A549 (cell line): ENCODE data around the gene TMEM238. TPM values are rescaled to one million over a fixed set of nuclear protein-coding genes. Genes with fewer than 3 reads are reported as not detected.

Experiments
- ATAC-seq, 2 experiments: fragments of 200-7000 bp in 1 of 2; fragments of >200 bp in 1 of 2; cut with Nextera tagmentation in 1 of 2; cut with Tn5 transposase in 1 of 2; 3 replicates each; pipeline versions ENCODE4 v1.8.0 to v1.9.1; 2018 to 2020; ENCODE audit warnings: mild to moderate bottlenecking in 1 of 2, moderate library complexity in 1 of 2
- CTCF ChIA-PET: fragments of 300-600 bp; sonication (Branson Sonifier 250); formaldehyde crosslinking; extraction: SDS; loops from one replicate; lab custom pipeline; 2021; ENCODE audit warnings: antibody characterized with exemption, inconsistent platforms; lab: Yijun Ruan, JAX
- POLR2A ChIA-PET: fragments of 350-600 bp; formaldehyde crosslinking; extraction: SDS; loops from one replicate; lab custom pipeline; 2021; ENCODE audit warnings: antibody characterized with exemption, inconsistent platforms; lab: Yijun Ruan, JAX
- DNase-seq, 2 experiments: peaks; one replicate each; pipeline versions ENCODE4 v3.0.0 to v3.0.0-alpha.2; 2011 to 2016; ENCODE audit warnings: low read depth in 1 of 2, low spot score in 1 of 2
- FAIRE-seq: peaks from 2 replicates; lab custom pipeline; 2011; peaks lifted over from hg19 to GRCh38; lab: Jason Lieb, UNC
- H3K27ac ChIP-seq, 2 experiments: fragments of >200 bp; sonication (Bioruptor Twin); formaldehyde crosslinking; 3 replicates each; pipeline ENCODE4 v1.5.1; 2016 to 2017
- H3K4me1 ChIP-seq: fragments of >200 bp; sonication (Bioruptor Twin); formaldehyde crosslinking; 3 replicates; pipeline ENCODE4 v1.6.1; 2016
- H3K4me2 ChIP-seq: fragments of >200 bp; sonication (Bioruptor Twin); formaldehyde crosslinking; 3 replicates; pipeline ENCODE4 v1.6.1; 2016
- H3K4me3 ChIP-seq: fragments of >200 bp; sonication (Bioruptor Twin); formaldehyde crosslinking; 3 replicates; pipeline ENCODE4 v1.5.1; 2016
- H3K9me3 ChIP-seq: fragments of >200 bp; sonication (Bioruptor Twin); formaldehyde crosslinking; 3 replicates; pipeline ENCODE4 v1.6.1; 2016
- CEBPB ChIP-seq, 2 experiments: fragments of >200 bp in 1 of 2; sonication (Bioruptor Twin) in 1 of 2; formaldehyde crosslinking in 1 of 2; IDR thresholded peaks; 2 replicates each; pipeline ENCODE4 v1.6.1; 2012 to 2016
- CHD4 ChIP-seq: fragments of 200-600 bp; sonication (generic); IDR thresholded peaks from 2 replicates; pipeline ENCODE4 v1.6.1; 2016; ENCODE audit warnings: antibody characterized with exemption, mild to moderate bottlenecking, borderline replicate concordance
- FOSB ChIP-seq: fragments of 250-450 bp; sonication (Bioruptor Pico); IDR thresholded peaks from 2 replicates; pipeline ENCODE4 v1.5.0; 2020; ENCODE audit warnings: mild to moderate bottlenecking, moderate library complexity
- HOXB13 ChIP-seq: fragments of 250-450 bp; sonication (Bioruptor Pico); IDR thresholded peaks from 2 replicates; pipeline ENCODE4 v1.5.0; 2020; ENCODE audit warnings: low read depth, mild to moderate bottlenecking, moderate library complexity
- KDM5A ChIP-seq: fragments of 200-600 bp; sonication (generic); IDR thresholded peaks from 2 replicates; pipeline ENCODE4 v1.6.1; 2016; ENCODE audit warnings: antibody characterized with exemption, mild to moderate bottlenecking
- MAZ ChIP-seq: fragments of 150-350 bp; IDR thresholded peaks from 2 replicates; pipeline ENCODE4 v1.6.1; 2014; ENCODE audit warnings: antibody characterized with exemption, low read depth, low read length, borderline replicate concordance
- NFE2L2 ChIP-seq: fragments of 150-350 bp; conservative IDR thresholded peaks from 2 replicates; pipeline ENCODE4 v1.6.1; 2014; ENCODE audit warnings: low read length
- NR3C1 ChIP-seq: fragments of >200 bp; sonication (Bioruptor Twin); formaldehyde crosslinking; IDR thresholded peaks from 3 replicates; pipeline ENCODE4 v1.6.1; 2017
- POLR2A ChIP-seq: IDR thresholded peaks from 2 replicates; pipeline ENCODE4 v1.6.1; 2012; ENCODE audit warnings: mild to moderate bottlenecking, low read length
- RARB ChIP-seq: fragments of 250-450 bp; sonication (Bioruptor Pico); IDR thresholded peaks from 2 replicates; pipeline ENCODE4 v1.8.0; 2021; ENCODE audit warnings: mild to moderate bottlenecking, moderate library complexity
- RCOR1 ChIP-seq: fragments of 150-350 bp; IDR thresholded peaks from 2 replicates; pipeline ENCODE4 v1.6.1; 2014; ENCODE audit warnings: antibody characterized with exemption, low read length, low read depth
- SREBF2 ChIP-seq: fragments of 450-650 bp; IDR thresholded peaks from 2 replicates; pipeline ENCODE4 v1.6.1; 2014; ENCODE audit warnings: mild to moderate bottlenecking, moderate library complexity
- TFCP2L1 ChIP-seq: fragments of 250-450 bp; sonication (Bioruptor Pico); IDR thresholded peaks from 2 replicates; pipeline ENCODE4 v1.5.0; 2021; ENCODE audit warnings: mild to moderate bottlenecking
- TP53 ChIP-seq: fragments of 250-450 bp; sonication (Bioruptor Pico); IDR thresholded peaks from 2 replicates; pipeline ENCODE4 v1.5.0; 2021; ENCODE audit warnings: mild to moderate bottlenecking, moderate library complexity
- ZFP36 ChIP-seq: fragments of 450-650 bp; IDR thresholded peaks from 2 replicates; pipeline ENCODE4 v1.6.1; 2014; ENCODE audit warnings: borderline replicate concordance; ENCODE audit not compliant: partially characterized antibody
- ZNF302 ChIP-seq: fragments of 250-450 bp; sonication (Bioruptor Pico); IDR thresholded peaks from 2 replicates; pipeline ENCODE4 v1.9.0; 2021; ENCODE audit warnings: inconsistent platforms, mild to moderate bottlenecking, moderate library complexity
- ZSCAN20 ChIP-seq: fragments of 250-450 bp; sonication (Bioruptor Pico); IDR thresholded peaks from 2 replicates; pipeline ENCODE4 v1.8.0; 2022; ENCODE audit warnings: mild to moderate bottlenecking, moderate library complexity
- WGBS: methylation state at CpG from one replicate; pipeline ENCODE4 v1.1.6; 2017; ENCODE audit errors: missing lambda C conversion rate; 5-methylcytosine and 5-hydroxymethylcytosine counted together
- polyA plus RNA-seq, 4 experiments: library from polyadenylated mRNA; depleted of rRNA in 3 of 4; stranded (reverse); fragments of >200 nt; fragmentation: RNase III in 1 of 4; extraction: RNeasy Plus Mini Kit Qiagen cat#74134 plus additional on column Dnase treatment in 1 of 4; gene quantifications; 2 replicates in 3 of 4; 3 replicates in 1 of 4; pipeline ENCODE4 v1.2.3, GENCODE V29; 2011 to 2017
- TF ChIP-seq, protein P1 (sequence below): fragments of >200 bp; sonication (Bioruptor Twin); formaldehyde crosslinking; IDR thresholded peaks from 3 replicates; pipeline ENCODE4 v1.6.1; 2016
- TF ChIP-seq, protein P2 (sequence below): fragments of >200 bp; sonication (Bioruptor Twin); formaldehyde crosslinking; IDR thresholded peaks from 3 replicates; pipeline ENCODE4 v1.5.1; 2016
- TF ChIP-seq, protein P3 (sequence below): IDR thresholded peaks from 2 replicates; pipeline ENCODE4 v1.6.1; 2012
- TF ChIP-seq, protein P4 (sequence below): fragments of 200-600 bp; sonication (generic); IDR thresholded peaks from 2 replicates; pipeline ENCODE4 v1.6.1; 2016; ENCODE audit warnings: antibody characterized with exemption, mild to moderate bottlenecking, moderate library complexity
- TF ChIP-seq, protein P5 (sequence below): fragments of 250-450 bp; sonication (Bioruptor Pico); IDR thresholded peaks from 2 replicates; pipeline ENCODE4 v1.5.0; 2021; ENCODE audit warnings: mild to moderate bottlenecking, moderate library complexity, borderline replicate concordance

TMEM238 gene
- polyA plus RNA-seq, 2 of the 4 experiments (the other 2 are of a cell fraction), result 0.70 to 2.5 TPM

DNA sequence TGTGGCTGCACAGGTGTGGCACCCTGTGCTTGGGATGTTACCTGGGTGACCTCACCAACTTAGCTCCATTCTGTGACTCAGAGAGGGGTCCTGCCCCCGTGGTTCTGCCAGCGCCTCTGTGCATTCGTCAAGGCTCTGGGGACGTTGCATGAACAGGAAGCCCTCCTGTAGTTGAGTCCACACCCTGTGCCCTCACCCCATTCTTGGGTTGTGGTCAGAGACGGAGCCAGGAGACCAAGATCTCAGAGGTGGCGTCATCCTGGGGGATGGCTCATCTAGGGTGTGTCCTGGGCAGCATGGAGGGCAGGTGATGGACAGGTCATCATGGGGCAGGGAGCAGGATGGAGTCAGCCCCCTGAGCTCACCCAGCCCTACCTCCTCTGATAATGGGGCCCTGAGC, 32.1 kb downstream of the TMEM238 start:
- Histone ChIP-seq H3K4me3 (no peak overlapping the region), H3K4me1 (peaks cover 12% of the 10 kb centered on the region), H3K4me2 (no peak overlapping the region), H3K27ac (no peak overlapping the region), H3K9me3 (no peaks in the 10 kb centered on the region)
- DNase-seq, result no peak
- POLR2A ChIA-PET, result interaction anchor here (2.0 kb wide), 1 partner anchor 13 kb away, joined by 10 read pairs; the partner anchor contains the start of gene KMT5C
- FAIRE-seq, result no peak
- ATAC-seq, result no peak
- CTCF ChIA-PET, result interaction anchor here (0.5 to 3.2 kb wide), 8 partner anchors 8 to 282 kb away, joined by 3 to 18 read pairs (median 6); partner anchors contain the start of genes TMEM150B and TMEM238
- 80% methylated on average over 6 of the region's 6 CpGs for WGBS
- TF ChIP-seq ZFP36, result no peak
- TF ChIP-seq ZNF302 (CRISPR knock-in tag), result no peak
- no peak for TF ChIP-seq MAZ
- no peak for TF ChIP-seq POLR2A
- no peak for TF ChIP-seq TP53 (CRISPR knock-in tag)
- no peak for TF ChIP-seq FOSB
- TF ChIP-seq RARB (CRISPR knock-in tag), result no peak
- TF ChIP-seq KDM5A, result no peak
- TF ChIP-seq CHD4, result no peak

DNA sequence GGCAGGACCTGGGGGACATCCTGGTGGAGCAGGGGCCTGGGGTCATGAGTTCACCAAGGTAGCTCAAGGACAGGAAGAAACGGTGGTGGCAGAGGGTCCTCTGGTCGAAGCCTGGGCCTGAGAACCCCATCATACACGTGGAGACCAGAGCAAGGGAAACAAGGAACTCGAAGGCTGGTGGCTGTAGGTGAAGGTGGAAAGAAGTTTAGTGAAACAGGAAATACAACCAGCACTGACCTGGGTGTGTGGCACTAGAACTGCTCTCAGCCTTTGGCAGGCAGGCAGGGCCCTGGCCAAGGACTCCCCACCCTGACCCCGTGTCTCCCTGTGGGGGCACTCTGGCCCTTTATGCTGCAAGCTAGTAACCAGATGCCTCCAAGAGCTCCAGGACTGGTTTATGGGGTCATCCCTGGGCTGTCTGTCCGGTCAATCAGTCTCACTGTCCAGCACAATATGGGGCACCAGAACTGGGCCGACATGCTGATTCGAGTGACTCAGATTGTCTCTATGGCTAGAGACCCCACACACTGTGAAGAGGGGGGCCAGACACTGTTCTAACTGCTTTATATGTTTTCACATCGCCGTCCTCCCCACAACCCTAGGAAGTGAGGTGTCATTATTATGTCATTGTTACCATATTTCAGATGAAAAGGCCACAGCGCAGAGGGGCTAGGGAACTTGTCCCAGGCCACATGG, 33.3 kb downstream of the TMEM238 start:
- peaks cover 16% of the 10 kb centered on the region for H3K4me1 ChIP-seq
- H3K4me3 ChIP-seq, result no peak overlapping the region
- DNase-seq (no peak), ATAC-seq (no peak), FAIRE-seq (no peak)
- no peak overlapping the region for H3K4me2 ChIP-seq
- POLR2A ChIA-PET, result interaction anchor here (0.9 to 2.0 kb wide), 2 partner anchors 11 to 71 kb away, joined by 3 to 11 read pairs; partner anchors contain the start of genes HSPBP1 and KMT5C
- TF ChIP-seq, protein P1, sequence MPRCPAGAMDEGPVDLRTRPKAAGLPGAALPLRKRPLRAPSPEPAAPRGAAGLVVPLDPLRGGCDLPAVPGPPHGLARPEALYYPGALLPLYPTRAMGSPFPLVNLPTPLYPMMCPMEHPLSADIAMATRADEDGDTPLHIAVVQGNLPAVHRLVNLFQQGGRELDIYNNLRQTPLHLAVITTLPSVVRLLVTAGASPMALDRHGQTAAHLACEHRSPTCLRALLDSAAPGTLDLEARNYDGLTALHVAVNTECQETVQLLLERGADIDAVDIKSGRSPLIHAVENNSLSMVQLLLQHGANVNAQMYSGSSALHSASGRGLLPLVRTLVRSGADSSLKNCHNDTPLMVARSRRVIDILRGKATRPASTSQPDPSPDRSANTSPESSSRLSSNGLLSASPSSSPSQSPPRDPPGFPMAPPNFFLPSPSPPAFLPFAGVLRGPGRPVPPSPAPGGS, result no peak
- TF ChIP-seq NFE2L2 (no peak), CEBPB (IDR thresholded peaks at IDR 0.05) (no peak), NR3C1 (no peak), HOXB13 (CRISPR knock-in tag) (no peak), TFCP2L1 (CRISPR knock-in tag) (no peak), SREBF2 (no peak), ZSCAN20 (CRISPR knock-in tag) (no peak), RCOR1 (no peak)
- TF ChIP-seq, protein P2, sequence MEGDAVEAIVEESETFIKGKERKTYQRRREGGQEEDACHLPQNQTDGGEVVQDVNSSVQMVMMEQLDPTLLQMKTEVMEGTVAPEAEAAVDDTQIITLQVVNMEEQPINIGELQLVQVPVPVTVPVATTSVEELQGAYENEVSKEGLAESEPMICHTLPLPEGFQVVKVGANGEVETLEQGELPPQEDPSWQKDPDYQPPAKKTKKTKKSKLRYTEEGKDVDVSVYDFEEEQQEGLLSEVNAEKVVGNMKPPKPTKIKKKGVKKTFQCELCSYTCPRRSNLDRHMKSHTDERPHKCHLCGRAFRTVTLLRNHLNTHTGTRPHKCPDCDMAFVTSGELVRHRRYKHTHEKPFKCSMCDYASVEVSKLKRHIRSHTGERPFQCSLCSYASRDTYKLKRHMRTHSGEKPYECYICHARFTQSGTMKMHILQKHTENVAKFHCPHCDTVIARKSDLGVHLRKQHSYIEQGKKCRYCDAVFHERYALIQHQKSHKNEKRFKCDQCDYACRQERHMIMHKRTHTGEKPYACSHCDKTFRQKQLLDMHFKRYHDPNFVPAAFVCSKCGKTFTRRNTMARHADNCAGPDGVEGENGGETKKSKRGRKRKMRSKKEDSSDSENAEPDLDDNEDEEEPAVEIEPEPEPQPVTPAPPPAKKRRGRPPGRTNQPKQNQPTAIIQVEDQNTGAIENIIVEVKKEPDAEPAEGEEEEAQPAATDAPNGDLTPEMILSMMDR, result no peak
- TF ChIP-seq, protein P3, sequence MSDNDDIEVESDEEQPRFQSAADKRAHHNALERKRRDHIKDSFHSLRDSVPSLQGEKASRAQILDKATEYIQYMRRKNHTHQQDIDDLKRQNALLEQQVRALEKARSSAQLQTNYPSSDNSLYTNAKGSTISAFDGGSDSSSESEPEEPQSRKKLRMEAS, result no peak
- TF ChIP-seq, protein P4, sequence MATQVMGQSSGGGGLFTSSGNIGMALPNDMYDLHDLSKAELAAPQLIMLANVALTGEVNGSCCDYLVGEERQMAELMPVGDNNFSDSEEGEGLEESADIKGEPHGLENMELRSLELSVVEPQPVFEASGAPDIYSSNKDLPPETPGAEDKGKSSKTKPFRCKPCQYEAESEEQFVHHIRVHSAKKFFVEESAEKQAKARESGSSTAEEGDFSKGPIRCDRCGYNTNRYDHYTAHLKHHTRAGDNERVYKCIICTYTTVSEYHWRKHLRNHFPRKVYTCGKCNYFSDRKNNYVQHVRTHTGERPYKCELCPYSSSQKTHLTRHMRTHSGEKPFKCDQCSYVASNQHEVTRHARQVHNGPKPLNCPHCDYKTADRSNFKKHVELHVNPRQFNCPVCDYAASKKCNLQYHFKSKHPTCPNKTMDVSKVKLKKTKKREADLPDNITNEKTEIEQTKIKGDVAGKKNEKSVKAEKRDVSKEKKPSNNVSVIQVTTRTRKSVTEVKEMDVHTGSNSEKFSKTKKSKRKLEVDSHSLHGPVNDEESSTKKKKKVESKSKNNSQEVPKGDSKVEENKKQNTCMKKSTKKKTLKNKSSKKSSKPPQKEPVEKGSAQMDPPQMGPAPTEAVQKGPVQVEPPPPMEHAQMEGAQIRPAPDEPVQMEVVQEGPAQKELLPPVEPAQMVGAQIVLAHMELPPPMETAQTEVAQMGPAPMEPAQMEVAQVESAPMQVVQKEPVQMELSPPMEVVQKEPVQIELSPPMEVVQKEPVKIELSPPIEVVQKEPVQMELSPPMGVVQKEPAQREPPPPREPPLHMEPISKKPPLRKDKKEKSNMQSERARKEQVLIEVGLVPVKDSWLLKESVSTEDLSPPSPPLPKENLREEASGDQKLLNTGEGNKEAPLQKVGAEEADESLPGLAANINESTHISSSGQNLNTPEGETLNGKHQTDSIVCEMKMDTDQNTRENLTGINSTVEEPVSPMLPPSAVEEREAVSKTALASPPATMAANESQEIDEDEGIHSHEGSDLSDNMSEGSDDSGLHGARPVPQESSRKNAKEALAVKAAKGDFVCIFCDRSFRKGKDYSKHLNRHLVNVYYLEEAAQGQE, result no peak
- TF ChIP-seq, protein P5, sequence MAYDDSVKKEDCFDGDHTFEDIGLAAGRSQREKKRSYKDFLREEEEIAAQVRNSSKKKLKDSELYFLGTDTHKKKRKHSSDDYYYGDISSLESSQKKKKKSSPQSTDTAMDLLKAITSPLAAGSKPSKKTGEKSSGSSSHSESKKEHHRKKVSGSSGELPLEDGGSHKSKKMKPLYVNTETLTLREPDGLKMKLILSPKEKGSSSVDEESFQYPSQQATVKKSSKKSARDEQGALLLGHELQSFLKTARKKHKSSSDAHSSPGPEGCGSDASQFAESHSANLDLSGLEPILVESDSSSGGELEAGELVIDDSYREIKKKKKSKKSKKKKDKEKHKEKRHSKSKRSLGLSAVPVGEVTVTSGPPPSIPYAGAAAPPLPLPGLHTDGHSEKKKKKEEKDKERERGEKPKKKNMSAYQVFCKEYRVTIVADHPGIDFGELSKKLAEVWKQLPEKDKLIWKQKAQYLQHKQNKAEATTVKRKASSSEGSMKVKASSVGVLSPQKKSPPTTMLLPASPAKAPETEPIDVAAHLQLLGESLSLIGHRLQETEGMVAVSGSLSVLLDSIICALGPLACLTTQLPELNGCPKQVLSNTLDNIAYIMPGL (CRISPR knock-in tag), result no peak
- CTCF ChIA-PET, result interaction anchor here (0.6 to 3.2 kb wide), 14 partner anchors 9 to 210 kb away, joined by 3 to 18 read pairs (median 5); partner anchors contain the start of genes KMT5C and TMEM238
- H3K27ac ChIP-seq, result no peak overlapping the region
- WGBS, result 80% methylated on average over 11 of the region's 11 CpGs
- H3K9me3 ChIP-seq, result no peaks in the 10 kb centered on the region
